ENCODE data around the gene EIF4E1B.

Gene EIF4E1B

DNA sequence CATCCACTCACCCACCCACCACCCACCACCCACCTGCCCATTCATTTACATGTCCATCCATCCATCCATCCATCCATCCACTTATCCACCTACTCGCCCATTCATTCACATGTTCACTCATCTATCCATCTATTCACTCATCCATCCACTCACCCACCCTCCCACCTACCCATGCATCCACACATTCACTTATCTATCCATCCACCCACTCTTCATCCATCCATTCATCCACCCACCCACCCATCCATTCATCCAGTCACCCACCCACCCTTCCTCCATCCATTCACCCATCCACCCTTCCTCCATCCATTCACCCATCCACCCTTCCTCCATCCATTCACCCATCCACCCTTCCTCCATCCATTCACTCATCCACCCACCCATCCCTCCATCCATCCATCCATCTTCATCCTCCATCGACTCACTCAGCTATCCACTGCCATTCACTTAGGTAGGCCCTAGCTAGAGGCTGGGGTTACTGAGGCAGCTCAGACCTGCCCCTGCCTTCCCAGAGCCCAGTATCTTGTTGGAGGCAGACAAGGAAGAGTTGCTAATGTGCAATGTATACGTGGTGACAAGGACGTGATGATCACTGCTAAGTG, 29.5 kb downstream of the EIF4E1B start:
- ATAC-seq (replicated peaks; ENCODE audit: extremely low read depth, poor library complexity, severe bottlenecking): no peak
- H3K27ac Mint-ChIP-seq (ENCODE audit: low read depth): no peak overlapping the region
- peaks cover 15% of the 10 kb centered on the region for H3K27me3 Mint-ChIP-seq
- H3K36me3 Mint-ChIP-seq (ENCODE audit: insufficient read depth): peaks cover 7% of the 10 kb centered on the region
- peaks cover 18% of the 10 kb centered on the region for H3K4me1 Mint-ChIP-seq
- DNase-seq (ENCODE audit: low spot score in 2 of 2): no peak
- no peaks in the 10 kb centered on the region for H3K9me3 Mint-ChIP-seq
- no peak overlapping the region for H3K4me3 Mint-ChIP-seq

DNA sequence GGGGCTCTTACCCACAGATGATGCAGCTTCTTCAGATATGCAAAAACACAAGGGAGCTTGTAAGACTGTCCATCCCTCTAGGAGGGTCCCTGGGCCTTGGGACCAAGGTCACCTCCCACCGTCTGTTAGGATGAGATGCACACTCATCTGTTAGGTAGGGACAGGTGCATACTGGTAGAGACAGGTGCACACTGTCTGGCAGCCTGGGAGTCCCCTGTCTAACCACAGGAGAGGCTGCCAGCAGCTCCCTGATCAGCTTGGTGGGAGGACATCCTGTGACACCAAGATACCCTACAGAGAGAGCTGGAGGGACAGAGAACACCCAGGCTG, 30.0 kb downstream of the EIF4E1B start:
- Mint-ChIP-seq H3K4me1 (peaks cover 18% of the 10 kb centered on the region), H3K9me3 (no peaks in the 10 kb centered on the region), H3K36me3 (ENCODE audit: insufficient read depth) (peaks cover 4% of the 10 kb centered on the region), H3K27ac (ENCODE audit: low read depth) (no peak overlapping the region), H3K4me3 (no peak overlapping the region), H3K27me3 (peaks cover 20% of the 10 kb centered on the region)
- peak; percentile 59 for ATAC-seq (replicated peaks; ENCODE audit: extremely low read depth, poor library complexity, severe bottlenecking)
- no peak for DNase-seq (ENCODE audit: low spot score in 2 of 2)

DNA sequence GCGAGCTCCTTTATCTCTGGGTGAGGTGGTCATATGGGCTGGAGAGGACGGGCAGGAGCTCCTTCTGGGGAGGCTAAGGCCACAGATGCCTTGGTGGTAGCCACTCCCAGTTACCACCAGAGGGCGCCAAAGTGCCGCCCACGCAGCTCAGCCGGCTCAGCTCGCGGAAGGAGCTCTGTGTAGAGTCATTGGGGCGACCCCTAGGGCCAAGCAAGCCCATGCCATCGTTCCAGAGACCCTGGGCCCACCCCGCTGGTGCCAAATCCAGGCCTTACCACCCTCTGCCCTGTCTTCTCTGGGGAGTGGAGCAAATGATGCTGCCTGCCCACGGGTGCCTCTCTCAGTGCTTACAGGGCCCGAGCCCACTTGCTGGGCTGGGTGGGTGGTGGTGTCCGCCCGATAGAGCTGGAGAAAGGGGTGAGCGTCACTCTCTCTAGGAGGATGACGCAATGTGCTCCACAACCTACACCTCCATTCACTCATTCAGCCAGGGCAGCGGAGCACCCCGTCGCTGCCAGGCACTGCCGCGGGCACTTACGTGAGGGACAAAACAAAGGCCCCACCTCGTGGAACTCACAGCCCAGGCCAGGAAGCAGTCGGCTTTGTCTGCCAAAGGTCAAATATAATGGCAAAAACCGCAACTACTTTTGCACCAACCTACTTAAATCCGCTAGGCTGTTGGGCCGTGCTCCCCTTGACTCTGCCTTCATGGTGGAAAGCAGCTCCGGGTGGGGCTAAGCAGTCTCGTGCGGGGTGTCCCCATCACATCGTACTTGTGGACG, 30.6 kb downstream of the EIF4E1B start:
- ATAC-seq (replicated peaks; ENCODE audit: extremely low read depth, poor library complexity, severe bottlenecking) (peak; percentile 60), DNase-seq (ENCODE audit: low spot score in 2 of 2) (peak; percentile 64 to 74)
- H3K9me3 Mint-ChIP-seq: no peaks in the 10 kb centered on the region
- H3K4me3 Mint-ChIP-seq: no peak overlapping the region
- H3K36me3 Mint-ChIP-seq (ENCODE audit: insufficient read depth): peaks cover 3% of the 10 kb centered on the region
- peaks cover 24% of the 10 kb centered on the region for H3K27me3 Mint-ChIP-seq
- H3K27ac Mint-ChIP-seq (ENCODE audit: low read depth): no peak overlapping the region
- peaks cover 18% of the 10 kb centered on the region for H3K4me1 Mint-ChIP-seq

DNA sequence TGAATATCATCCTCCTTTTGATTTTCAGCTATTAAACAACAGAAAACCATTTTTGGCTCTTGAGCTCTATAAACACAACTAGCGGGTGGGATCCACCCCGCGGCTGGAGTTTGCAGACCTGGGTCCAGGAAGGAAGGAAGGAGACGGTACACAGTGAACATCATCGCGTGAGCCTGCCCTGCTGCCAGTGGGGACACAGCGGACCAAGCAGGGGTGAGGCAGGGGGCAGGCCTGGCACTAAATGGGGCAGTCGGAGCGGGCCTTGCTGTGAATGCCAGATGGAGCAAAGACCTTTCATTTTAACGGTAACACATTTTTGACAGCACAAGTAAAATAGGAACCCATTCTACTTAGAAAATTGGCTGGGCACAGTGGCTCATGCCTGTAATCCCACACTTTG, 31.2 kb downstream of the EIF4E1B start:
- DNase-seq (ENCODE audit: low spot score in 2 of 2) (no peak), ATAC-seq (replicated peaks; ENCODE audit: extremely low read depth, poor library complexity, severe bottlenecking) (no peak)
- no peak overlapping the region for H3K4me3 Mint-ChIP-seq
- H3K9me3 Mint-ChIP-seq: no peaks in the 10 kb centered on the region
- peaks cover 18% of the 10 kb centered on the region for H3K4me1 Mint-ChIP-seq
- H3K27me3 Mint-ChIP-seq: peaks cover 24% of the 10 kb centered on the region
- H3K27ac Mint-ChIP-seq (ENCODE audit: low read depth): no peak overlapping the region
- peaks cover 3% of the 10 kb centered on the region for H3K36me3 Mint-ChIP-seq (ENCODE audit: insufficient read depth)

DNA sequence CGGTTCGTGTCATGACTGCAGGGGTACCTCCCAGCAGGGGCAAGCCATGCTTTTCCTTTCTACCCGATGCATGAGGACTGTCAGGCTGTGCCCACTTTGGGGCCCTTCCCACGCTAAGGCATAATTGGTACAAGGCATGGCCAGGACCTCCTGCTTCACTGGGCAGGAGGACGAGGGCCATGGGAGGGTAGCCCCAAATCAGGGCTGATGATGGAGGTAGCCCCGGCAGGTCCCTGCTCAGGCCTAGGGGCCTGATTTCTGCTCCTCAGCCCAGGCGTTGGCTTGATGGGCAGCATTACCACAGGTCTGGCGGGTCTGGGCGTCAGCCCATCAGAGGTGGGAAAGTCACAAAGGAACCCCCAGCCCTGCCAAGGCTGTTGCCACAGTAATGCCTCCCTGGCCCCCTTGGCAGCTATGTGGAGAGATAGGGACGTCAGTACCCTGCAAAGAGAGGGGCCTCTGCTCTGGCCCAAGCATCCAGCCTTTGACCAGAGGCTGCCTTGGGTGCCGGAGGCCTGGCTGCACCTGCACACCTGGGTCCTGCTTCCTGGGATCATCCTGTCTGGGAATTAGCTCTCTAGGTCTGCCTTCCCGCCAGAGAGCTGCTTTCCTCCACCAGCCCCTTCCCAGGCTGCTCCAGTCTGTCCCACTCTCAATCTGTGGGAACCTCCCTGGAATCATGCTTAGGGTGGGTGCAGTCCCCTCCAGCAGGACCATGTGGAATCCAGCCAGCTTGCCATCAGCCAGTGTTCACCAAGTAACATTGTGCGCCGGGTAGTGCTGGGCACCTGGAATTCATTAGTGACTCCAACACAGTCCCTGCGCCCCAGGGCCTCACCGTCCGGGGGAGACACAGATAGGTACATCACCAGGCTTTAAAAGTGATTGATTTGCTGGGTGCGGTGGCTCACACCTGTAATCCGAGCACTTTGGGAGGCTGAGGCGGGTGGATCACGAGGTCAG, 32.2 kb downstream of the EIF4E1B start:
- H3K4me1 Mint-ChIP-seq: peaks cover 18% of the 10 kb centered on the region
- no peaks in the 10 kb centered on the region for H3K9me3 Mint-ChIP-seq
- peaks cover 27% of the 10 kb centered on the region for H3K27me3 Mint-ChIP-seq
- H3K36me3 Mint-ChIP-seq (ENCODE audit: insufficient read depth): peaks cover 3% of the 10 kb centered on the region
- H3K27ac Mint-ChIP-seq (ENCODE audit: low read depth): no peak overlapping the region
- DNase-seq (ENCODE audit: low spot score in 2 of 2) (no peak), ATAC-seq (replicated peaks; ENCODE audit: extremely low read depth, poor library complexity, severe bottlenecking) (no peak)
- no peak overlapping the region for H3K4me3 Mint-ChIP-seq

DNA sequence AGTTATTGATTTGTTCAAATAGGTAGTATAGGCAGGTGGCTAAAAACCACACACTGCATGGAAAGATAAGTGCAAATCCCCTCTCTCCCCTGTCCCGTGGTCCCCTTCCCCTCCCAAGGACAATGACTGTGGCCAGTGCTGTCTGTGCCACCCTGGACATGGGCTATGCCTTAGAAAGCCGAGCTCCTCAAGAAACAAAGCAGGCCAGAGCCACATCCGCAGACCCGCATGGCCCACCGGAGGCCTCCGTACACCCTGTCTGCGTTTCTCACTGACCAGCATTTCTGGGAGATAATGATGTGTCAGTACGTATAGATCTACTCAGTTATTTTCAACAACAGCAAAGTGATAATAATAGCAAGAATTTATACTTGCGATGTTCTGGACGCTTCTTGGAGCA, 33.1 kb downstream of the EIF4E1B start:
- peaks cover 3% of the 10 kb centered on the region for H3K36me3 Mint-ChIP-seq (ENCODE audit: insufficient read depth)
- no peak for ATAC-seq (replicated peaks; ENCODE audit: extremely low read depth, poor library complexity, severe bottlenecking)
- peaks cover 36% of the 10 kb centered on the region for H3K27me3 Mint-ChIP-seq
- no peak overlapping the region for H3K4me3 Mint-ChIP-seq
- DNase-seq (ENCODE audit: low spot score in 2 of 2): no peak
- H3K9me3 Mint-ChIP-seq: no peaks in the 10 kb centered on the region
- peaks cover 18% of the 10 kb centered on the region for H3K4me1 Mint-ChIP-seq
- no peak overlapping the region for H3K27ac Mint-ChIP-seq (ENCODE audit: low read depth)

DNA sequence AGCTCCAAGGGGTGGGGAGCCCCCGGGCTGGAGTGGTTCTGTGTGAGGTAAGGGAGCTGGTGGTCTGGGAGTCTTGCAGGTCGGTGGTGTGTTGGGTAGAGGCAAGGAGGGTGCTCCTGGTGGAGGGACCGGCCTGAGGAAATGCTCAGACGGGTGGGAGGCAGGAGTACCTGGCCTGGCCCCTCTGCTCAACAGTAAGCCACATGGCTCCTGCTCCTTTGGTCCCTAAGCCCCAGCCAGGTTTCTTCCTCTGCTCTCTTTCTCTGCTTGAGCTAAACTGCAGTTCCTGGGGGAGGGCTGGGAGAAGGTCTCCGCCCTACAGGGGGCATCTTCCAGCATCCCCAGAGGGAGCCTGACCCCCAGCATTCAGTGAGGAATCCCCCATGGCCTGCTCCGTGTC, 34.0 kb downstream of the EIF4E1B start:
- DNase-seq (ENCODE audit: low spot score in 2 of 2): no peak
- H3K9me3 Mint-ChIP-seq: no peaks in the 10 kb centered on the region
- H3K27ac Mint-ChIP-seq (ENCODE audit: low read depth): no peak overlapping the region
- no peak for ATAC-seq (replicated peaks; ENCODE audit: extremely low read depth, poor library complexity, severe bottlenecking)
- peaks cover 10% of the 10 kb centered on the region for H3K4me1 Mint-ChIP-seq
- no peaks in the 10 kb centered on the region for H3K36me3 Mint-ChIP-seq (ENCODE audit: insufficient read depth)
- peaks cover 45% of the 10 kb centered on the region for H3K27me3 Mint-ChIP-seq
- no peak overlapping the region for H3K4me3 Mint-ChIP-seq

DNA sequence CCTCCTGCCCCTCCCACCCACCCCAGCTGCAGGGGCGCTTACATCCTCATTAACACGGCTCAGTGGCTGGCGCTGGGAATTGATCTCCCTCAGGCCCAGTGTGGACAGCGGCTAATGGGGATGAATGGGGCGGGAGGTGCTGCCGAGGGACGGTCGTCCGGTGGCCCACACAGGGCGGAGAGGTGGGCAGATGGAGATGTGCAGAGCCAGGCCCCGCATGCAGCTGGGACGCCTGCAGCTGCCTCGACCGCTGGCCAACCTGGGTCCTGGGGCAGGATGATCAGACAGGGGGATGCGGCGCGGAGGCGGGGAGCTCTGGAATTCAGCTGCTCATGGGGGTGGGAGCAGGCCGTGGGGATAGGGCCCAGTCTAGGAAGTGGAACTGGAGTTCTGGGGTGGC, 34.4 kb downstream of the EIF4E1B start:
- Mint-ChIP-seq H3K27ac (ENCODE audit: low read depth) (no peak overlapping the region), H3K9me3 (no peaks in the 10 kb centered on the region), H3K4me1 (peaks cover 9% of the 10 kb centered on the region), H3K36me3 (ENCODE audit: insufficient read depth) (no peaks in the 10 kb centered on the region), H3K4me3 (no peak overlapping the region), H3K27me3 (peaks cover 45% of the 10 kb centered on the region)
- ATAC-seq (replicated peaks; ENCODE audit: extremely low read depth, poor library complexity, severe bottlenecking) (no peak), DNase-seq (ENCODE audit: low spot score in 2 of 2) (no peak)

DNA sequence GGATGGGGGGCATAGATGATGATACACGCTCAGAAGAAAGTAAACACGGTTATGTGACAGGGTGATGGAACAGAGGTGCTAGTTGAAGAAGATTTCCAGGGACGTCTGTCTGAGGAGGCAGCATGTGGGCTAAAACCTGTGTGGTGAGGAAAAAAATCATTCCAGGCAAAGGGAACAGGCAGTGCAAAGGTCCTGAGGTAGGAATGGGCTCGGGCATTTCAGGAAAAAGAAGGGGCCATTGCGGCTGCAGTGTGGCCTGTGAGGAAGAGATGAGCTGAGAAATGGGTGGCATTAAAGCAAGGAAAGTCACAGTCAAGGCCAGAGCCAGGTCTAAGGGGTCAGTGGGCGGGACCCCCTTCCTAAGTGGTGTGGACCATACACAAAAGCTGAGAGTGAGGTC, 35.0 kb downstream of the EIF4E1B start:
- peaks cover 7% of the 10 kb centered on the region for H3K4me1 Mint-ChIP-seq
- no peaks in the 10 kb centered on the region for H3K36me3 Mint-ChIP-seq (ENCODE audit: insufficient read depth)
- H3K9me3 Mint-ChIP-seq: no peaks in the 10 kb centered on the region
- H3K27me3 Mint-ChIP-seq: peaks cover 45% of the 10 kb centered on the region
- no peak overlapping the region for H3K27ac Mint-ChIP-seq (ENCODE audit: low read depth)
- DNase-seq (ENCODE audit: low spot score in 2 of 2) (no peak), ATAC-seq (replicated peaks; ENCODE audit: extremely low read depth, poor library complexity, severe bottlenecking) (no peak)
- H3K4me3 Mint-ChIP-seq: no peak overlapping the region

DNA sequence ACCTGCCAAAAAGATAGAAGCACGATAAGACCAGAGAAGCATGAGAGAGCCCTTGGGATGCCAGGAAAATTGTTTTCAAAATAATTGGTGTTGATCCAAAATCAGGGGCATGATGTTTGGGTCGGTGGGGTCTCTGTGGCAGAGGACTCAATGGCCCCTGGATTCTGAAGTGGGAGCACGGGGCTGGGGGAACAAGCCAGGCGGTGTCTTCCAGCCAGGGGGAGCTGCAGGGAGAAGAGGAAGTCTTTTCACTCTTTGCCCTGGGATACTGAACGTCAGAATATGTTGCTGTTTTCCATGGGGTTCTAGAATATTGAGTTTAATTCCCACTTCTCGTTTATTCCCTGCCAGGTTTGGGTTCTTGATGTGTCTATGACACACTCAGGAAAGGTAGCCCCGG, 37.2 kb downstream of the EIF4E1B start:
- Mint-ChIP-seq H3K27me3 (peaks cover 64% of the 10 kb centered on the region), H3K4me1 (no peaks in the 10 kb centered on the region), H3K27ac (ENCODE audit: low read depth) (no peak overlapping the region)

DNA sequence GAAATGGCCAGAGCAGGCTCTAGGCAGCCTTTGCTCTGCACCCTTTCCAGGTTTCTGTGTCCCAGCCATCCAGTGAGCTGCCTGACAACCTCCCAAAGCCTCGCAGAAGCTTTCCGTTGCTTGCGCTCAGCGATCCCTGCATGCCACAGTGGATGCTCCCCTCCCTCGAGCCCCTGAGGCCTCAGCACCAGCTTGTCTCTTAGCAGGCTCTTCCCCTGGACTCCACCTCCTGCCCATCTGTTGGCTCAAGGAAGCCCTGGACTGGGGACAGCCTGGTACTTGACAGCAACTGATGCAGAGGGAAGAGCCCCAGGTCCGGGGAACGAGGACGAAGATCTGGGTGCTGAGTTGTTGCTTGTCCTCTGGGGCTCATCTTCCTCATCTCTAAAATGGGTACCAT, 40.0 kb downstream of the EIF4E1B start:
- H3K9me3 Mint-ChIP-seq: no peaks in the 10 kb centered on the region
- no peak overlapping the region for H3K27ac Mint-ChIP-seq (ENCODE audit: low read depth)
- H3K4me1 Mint-ChIP-seq: peaks cover 5% of the 10 kb centered on the region
- H3K27me3 Mint-ChIP-seq: peaks cover 53% of the 10 kb centered on the region
- ATAC-seq (replicated peaks; ENCODE audit: extremely low read depth, poor library complexity, severe bottlenecking): no peak
- no peak for DNase-seq (ENCODE audit: low spot score in 2 of 2)
- H3K4me3 Mint-ChIP-seq: no peak overlapping the region
- H3K36me3 Mint-ChIP-seq (ENCODE audit: insufficient read depth): no peaks in the 10 kb centered on the region

More for the DNA sequence above, 37.2 kb downstream of the EIF4E1B start:
- Mint-ChIP-seq H3K4me3 (no peak overlapping the region), H3K9me3 (no peaks in the 10 kb centered on the region), H3K36me3 (ENCODE audit: insufficient read depth) (no peaks in the 10 kb centered on the region)
- DNase-seq (ENCODE audit: low spot score in 2 of 2): no peak
- ATAC-seq (replicated peaks; ENCODE audit: extremely low read depth, poor library complexity, severe bottlenecking): no peak

DNA sequence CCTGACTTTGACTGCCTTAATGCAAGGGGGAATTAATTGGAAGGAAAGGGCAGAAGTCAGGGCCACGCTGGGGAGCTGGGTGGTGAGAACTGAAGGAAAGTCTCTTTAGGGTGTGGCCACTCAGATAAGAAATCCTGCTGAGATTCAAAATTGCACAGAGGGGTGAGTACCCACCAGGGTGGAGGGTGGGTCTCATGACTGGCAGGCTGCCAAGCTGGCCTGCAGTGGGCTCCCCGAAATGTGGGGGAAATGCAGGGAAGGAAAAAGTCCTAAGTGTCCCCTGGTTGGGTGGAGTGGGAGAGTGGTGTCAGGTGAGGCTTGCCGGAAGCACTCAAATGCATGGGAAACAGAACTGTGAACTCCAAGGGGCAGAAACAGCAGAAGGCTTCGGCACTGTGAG, 40.9 kb downstream of the EIF4E1B start:
- H3K9me3 Mint-ChIP-seq: no peaks in the 10 kb centered on the region
- no peaks in the 10 kb centered on the region for H3K36me3 Mint-ChIP-seq (ENCODE audit: insufficient read depth)
- ATAC-seq (replicated peaks; ENCODE audit: extremely low read depth, poor library complexity, severe bottlenecking) (no peak), DNase-seq (ENCODE audit: low spot score in 2 of 2) (no peak)
- peaks cover 5% of the 10 kb centered on the region for H3K4me1 Mint-ChIP-seq
- H3K27ac Mint-ChIP-seq (ENCODE audit: low read depth): no peak overlapping the region
- H3K4me3 Mint-ChIP-seq: no peak overlapping the region
- H3K27me3 Mint-ChIP-seq: peaks cover 49% of the 10 kb centered on the region
